GM13977 (cell line): Measurements from ENCODE around the gene EHMT1.
A peak's percentile ranks its signal among the peaks of the same experiment; 100 is the strongest.

Experiments
- DNase-seq: peaks from one replicate; pipeline ENCODE4 v3.0.0; 2012; ENCODE audit warnings: low spot score
- in situ Hi-C: fragments of 300-500 bp; cut with MboI; formaldehyde crosslinking; loops from one replicate; pipeline ENCODE4 v1.12.0; 2022; ENCODE audit warnings: low sequenced_read_pairs, low pct_unique_long_range_greater_than_20kb, mixed read lengths, inconsistent platforms; ENCODE audit not compliant: unreplicated experiment
- TF ChIP-seq, protein P1 (sequence below): IDR thresholded peaks from 2 replicates; pipeline ENCODE4 v1.5.1; 2012; ENCODE audit warnings: mild to moderate bottlenecking, control low read depth; ENCODE audit not compliant: insufficient read depth; ENCODE audit errors: extremely low read depth, missing control alignments

Gene EHMT1

DNA sequence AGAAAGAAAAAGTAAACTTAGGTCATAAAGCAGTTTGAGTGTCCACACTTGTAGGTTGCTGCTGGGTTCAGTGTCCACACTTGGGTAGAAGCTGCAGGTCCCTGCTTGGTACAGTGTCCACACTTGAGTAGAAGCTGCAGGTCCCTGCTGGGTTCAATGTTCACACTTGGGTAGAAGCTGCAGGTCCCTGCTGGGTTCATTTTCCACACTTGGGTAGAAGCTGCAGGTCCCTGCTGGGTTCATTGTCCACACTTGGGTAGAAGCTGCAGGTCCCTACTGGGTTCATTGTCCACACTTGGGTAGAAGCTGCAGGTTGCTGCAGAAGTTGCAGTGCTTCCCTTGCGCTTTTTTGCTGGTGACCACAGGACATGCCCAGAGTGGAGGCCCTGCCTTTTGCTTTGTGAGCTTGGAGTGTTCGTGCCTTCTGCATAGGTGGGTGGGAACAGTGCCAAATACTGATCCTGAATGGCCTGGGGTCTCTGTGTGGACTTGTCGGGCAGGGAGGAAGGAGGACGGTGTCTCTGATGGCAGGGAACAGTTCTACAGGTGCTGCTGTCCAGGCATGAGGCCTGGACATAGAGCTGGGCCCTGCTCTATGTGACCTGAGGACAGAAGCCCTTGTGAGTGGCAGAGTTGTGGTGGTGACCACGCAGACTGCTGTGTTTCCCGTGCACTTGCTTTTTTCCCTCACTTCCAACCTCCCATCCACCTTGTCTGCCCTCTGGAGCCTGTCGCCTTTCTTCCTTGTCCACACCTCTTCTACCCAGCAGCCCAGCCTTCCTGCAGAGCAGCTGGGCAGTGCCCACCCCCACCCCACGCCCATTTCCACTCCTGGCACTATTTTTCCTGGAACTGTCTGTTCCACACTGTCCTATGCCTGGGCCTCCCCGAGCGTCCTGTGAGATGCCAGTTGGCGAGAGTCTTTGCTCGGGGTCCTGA, 120.8 kb downstream of the EHMT1 start:
- no peak for DNase-seq
- TF ChIP-seq, protein P1, sequence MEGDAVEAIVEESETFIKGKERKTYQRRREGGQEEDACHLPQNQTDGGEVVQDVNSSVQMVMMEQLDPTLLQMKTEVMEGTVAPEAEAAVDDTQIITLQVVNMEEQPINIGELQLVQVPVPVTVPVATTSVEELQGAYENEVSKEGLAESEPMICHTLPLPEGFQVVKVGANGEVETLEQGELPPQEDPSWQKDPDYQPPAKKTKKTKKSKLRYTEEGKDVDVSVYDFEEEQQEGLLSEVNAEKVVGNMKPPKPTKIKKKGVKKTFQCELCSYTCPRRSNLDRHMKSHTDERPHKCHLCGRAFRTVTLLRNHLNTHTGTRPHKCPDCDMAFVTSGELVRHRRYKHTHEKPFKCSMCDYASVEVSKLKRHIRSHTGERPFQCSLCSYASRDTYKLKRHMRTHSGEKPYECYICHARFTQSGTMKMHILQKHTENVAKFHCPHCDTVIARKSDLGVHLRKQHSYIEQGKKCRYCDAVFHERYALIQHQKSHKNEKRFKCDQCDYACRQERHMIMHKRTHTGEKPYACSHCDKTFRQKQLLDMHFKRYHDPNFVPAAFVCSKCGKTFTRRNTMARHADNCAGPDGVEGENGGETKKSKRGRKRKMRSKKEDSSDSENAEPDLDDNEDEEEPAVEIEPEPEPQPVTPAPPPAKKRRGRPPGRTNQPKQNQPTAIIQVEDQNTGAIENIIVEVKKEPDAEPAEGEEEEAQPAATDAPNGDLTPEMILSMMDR = no peak
- in situ Hi-C loops = no loop called here

DNA sequence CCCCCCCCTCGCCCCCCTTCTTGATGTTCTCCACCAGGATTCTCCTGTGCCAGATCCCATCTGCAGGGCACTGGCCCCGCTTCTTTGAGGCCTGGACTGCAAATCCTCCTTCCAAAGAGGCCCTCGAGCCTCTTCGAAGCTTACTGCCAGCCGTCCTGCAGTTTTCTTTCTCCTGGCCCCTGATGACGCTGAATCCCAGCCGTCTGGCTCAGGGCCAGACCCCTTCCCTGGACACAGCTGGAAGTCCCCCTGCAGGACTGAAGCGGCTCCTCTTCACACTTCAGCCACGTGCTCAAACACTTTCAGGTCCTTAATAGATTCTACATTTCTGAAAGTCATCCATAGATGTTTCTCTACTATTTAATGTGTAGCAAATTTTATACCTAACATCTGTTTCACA, 121.5 kb downstream of the EHMT1 start:
- in situ Hi-C loops = no loop called here
- no peak for DNase-seq
- TF ChIP-seq, protein P1 = no peak

DNA sequence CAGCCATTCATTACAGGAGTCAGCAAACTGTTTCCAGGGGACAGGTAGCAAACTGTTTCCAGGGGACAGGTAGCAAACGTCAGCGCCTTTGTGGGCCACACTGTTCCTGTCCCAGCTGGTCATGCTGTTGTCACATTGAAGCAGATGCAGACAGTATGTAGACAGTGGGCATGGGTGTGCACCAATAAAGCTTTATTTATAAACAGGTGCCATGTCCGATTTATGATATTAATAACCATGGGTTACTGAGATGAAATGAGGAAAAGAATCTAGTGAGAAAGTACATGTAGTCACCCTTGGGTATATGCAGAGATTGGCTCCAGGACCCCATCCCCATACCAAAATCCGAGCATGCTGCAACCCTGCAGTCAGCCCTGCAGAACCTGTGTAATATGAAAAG, 122.5 kb downstream of the EHMT1 start:
- no peak for DNase-seq
- TF ChIP-seq, protein P1 = no peak
- in situ Hi-C loops = no loop called here

DNA sequence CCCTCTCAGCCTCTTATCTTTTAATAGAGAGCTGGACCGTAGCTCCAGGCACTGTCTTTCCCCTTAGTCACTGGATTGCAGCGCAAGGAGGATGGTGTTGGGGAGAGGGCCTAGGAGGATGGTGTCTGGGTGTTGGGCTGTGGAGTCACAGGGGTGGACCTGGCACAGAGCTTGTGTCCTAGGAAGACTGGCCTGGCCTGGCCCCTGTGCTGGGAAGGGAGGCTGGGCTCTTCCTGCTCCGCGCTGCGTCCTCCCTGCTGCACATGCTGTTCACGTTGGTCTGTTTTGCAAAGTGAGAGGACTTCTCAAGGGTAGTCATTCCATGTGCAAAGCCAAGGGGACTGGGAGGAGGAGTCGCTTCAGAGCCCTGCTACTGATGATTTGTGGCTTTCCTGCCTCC, 123.9 kb downstream of the EHMT1 start:
- in situ Hi-C loops = no loop called here
- TF ChIP-seq, protein P1 = no peak
- DNase-seq = no peak

DNA sequence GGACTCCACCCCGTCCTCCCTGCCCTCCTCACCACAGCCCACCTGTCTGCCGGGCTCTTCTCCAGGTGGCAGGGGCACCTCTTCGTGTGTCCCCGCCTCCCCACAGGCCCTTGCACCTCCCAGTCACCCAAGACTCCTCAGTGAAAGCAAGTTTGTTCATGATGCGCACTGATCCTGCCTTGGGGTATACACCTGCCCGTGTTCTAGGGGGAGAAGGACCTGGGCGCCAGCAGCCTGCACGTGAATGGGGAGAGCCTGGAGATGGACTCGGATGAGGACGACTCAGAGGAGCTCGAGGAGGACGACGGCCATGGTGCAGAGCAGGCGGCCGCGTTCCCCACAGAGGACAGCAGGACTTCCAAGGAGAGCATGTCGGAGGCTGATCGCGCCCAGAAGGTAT, 124.9 kb downstream of the EHMT1 start:
- in situ Hi-C loops = no loop called here
- TF ChIP-seq, protein P1 = no peak
- no peak for DNase-seq

DNA sequence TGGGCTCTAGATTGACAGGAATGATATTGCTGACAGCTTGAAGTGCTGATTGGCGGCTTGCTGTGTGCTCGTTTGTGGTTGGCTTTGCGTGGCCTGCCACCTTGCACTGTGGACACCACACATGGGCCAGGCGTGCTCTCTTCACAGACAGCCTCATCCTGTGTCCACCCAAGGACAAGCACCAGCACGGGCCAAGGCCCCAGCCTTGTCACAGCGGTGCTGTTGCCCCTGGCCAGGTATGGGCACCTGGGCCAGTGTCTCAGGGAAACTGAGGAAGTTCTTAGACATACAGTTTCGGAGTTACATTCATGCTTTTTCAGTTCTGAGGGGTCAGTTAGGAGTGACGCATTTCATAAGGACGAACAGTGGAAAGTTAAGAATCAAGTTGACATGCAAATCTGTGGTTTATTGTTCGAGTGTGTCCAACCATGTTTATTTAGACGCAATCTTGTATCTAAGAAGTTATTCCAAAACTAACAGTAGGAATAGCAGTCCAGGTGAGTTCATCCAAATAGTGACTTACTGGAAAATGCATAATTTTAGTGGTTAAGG, 125.9 kb downstream of the EHMT1 start:
- in situ Hi-C loops = no loop called here
- peak; percentile 56 for DNase-seq
- TF ChIP-seq, protein P1 = no peak
